CD4-positive, alpha-beta T cell (primary cell): ENCODE measurements around the gene NDUFB1. TPM values are rescaled to one million over a fixed set of nuclear protein-coding genes. Genes with fewer than 3 reads are reported as not detected.

ENCODE experiments used
- ATAC-seq: fragments of 200-7000 bp; cut with Tn5 transposase; one replicate; pipeline ENCODE4 v1.10.0; 2022; ENCODE audit warnings: mild to moderate bottlenecking; ENCODE audit not compliant: poor library complexity
- CTCF ChIA-PET: fragments of 350-600 bp; sonication (Branson Sonifier 250); formaldehyde crosslinking; loops from one replicate; lab custom pipeline; 2021; ENCODE audit warnings: antibody characterized with exemption, inconsistent platforms; lab: Charles Lee
- POLR2A ChIA-PET: fragments of 350-600 bp; sonication (Branson Sonifier 250); formaldehyde crosslinking; loops from one replicate; lab custom pipeline; 2021; ENCODE audit warnings: antibody characterized with exemption, inconsistent platforms; lab: Charles Lee
- DNase-seq, 14 experiments: peaks; one replicate each; pipeline ENCODE4 v3.0.0-alpha.2; 2013 to 2020; ENCODE audit warnings: mixed read lengths in 2 of 14
- H3K27ac ChIP-seq, 2 donors: one replicate each; pipeline versions ENCODE4 v1.5.1 to v1.7.0; 2013; ENCODE audit warnings: low read length in 2 of 2, low read depth in 1 of 2, mild to moderate bottlenecking in 1 of 2
- H3K27me3 ChIP-seq, 2 experiments: 1 replicate in 1 of 2; 2 replicates in 1 of 2; pipeline versions ENCODE4 v1.6.1 to v1.7.0; 2013; ENCODE audit warnings: low read length in 2 of 2, control low read depth in 1 of 2, mild to moderate bottlenecking in 1 of 2, moderate library complexity in 1 of 2; ENCODE audit not compliant: insufficient read depth in 2 of 2, control insufficient read depth in 1 of 2
- H3K36me3 ChIP-seq: one replicate; pipeline ENCODE4 v1.6.1; 2013; ENCODE audit warnings: low read length, control low read depth; ENCODE audit not compliant: insufficient read depth
- H3K4me1 ChIP-seq: one replicate; pipeline ENCODE4 v1.6.1; 2013; ENCODE audit warnings: low read length, control low read depth; ENCODE audit not compliant: insufficient read depth
- H3K4me3 ChIP-seq: one replicate; pipeline ENCODE4 v1.5.1; 2013; ENCODE audit warnings: mild to moderate bottlenecking, low read length, moderate library complexity
- H3K9me3 ChIP-seq, 2 experiments: 1 replicate in 1 of 2; 2 replicates in 1 of 2; pipeline versions ENCODE4 v1.6.1 to v1.7.0; 2013; ENCODE audit warnings: low read length in 2 of 2, mild to moderate bottlenecking in 2 of 2, control low read depth in 1 of 2, moderate library complexity in 1 of 2; ENCODE audit not compliant: control insufficient read depth in 1 of 2, insufficient read depth in 1 of 2
- H3K27ac Mint-ChIP-seq: one replicate; pipeline ENCODE4 v1.8.0; 2020; ENCODE audit warnings: mixed read lengths
- H3K27me3 Mint-ChIP-seq: one replicate; pipeline ENCODE4 v1.8.0; 2021; ENCODE audit warnings: mixed read lengths
- H3K36me3 Mint-ChIP-seq: one replicate; pipeline ENCODE4 v1.8.0; 2021; ENCODE audit warnings: low read depth, mixed read lengths
- H3K4me1 Mint-ChIP-seq: one replicate; pipeline ENCODE4 v1.8.0; 2021; ENCODE audit warnings: low read depth, mixed read lengths
- H3K4me3 Mint-ChIP-seq: one replicate; pipeline ENCODE4 v1.8.0; 2020; ENCODE audit warnings: mild to moderate bottlenecking, mixed read lengths
- H3K9me3 Mint-ChIP-seq: one replicate; pipeline ENCODE4 v1.8.0; 2020; ENCODE audit warnings: mixed read lengths
- CTCF ChIP-seq: fragments of 200-600 bp; IDR thresholded peaks from one replicate; pipeline ENCODE4 v1.8.0; 2022; ENCODE audit warnings: antibody characterized with exemption, mild to moderate bottlenecking
- intact Hi-C, 2 experiments: fragments of 100-400 bp; cut with DNase I in 1 of 2; cut with micrococcal nuclease in 1 of 2; formaldehyde crosslinking; loops; one replicate each; pipeline versions ENCODE4 v1.15.1 to v1.9.0; 2023 to 2025; cut with DNase I, micrococcal nuclease
- total RNA-seq, 174 experiments: library from RNA in 2 of 174; stranded (reverse) in 2 of 174; gene quantifications; one replicate each; pipeline ENCODE4 v1.2.3 and lab custom pipeline; 2021 to 2026

The NDUFB1 gene
- total RNA-seq, 2 experiments from 2014 or later, result 45.3 to 48.1 TPM

- H3K36me3 Mint-ChIP-seq, result peaks cover 74% of the 10 kb centered on the region
- H3K9me3 ChIP-seq, result no peaks in the 10 kb centered on the region
- no peaks in the 10 kb centered on the region for H3K27me3 ChIP-seq
- no peak overlapping the region for H3K4me3 ChIP-seq
- H3K4me3 Mint-ChIP-seq, result no peak overlapping the region
- ChIA-PET POLR2A (interaction anchor here (0.9 to 1.3 kb wide), 2 partner anchors 12 to 13 kb away, joined by 3 read pairs; partner anchors contain the start of gene CPSF2), CTCF (interaction anchor here (0.9 to 1.6 kb wide), 8 partner anchors 10 to 545 kb away, joined by 3 to 7 read pairs (median 3); partner anchors contain the start of genes ATXN3, CPSF2 and NDUFB1)
- no peaks in the 10 kb centered on the region for H3K4me1 ChIP-seq
- DNase-seq (peak in 3 of 14 experiments; percentile 31 to 40 (median 33)), ATAC-seq (no peak)
- TF ChIP-seq CTCF, result peak; percentile 52
- intact Hi-C loops, result loop anchor here (1.0 to 5.0 kb wide), 5 partner anchors 468 to 647 kb away; no protein-coding TSS in a partner anchor
- H3K27ac Mint-ChIP-seq, result no peak overlapping the region
- H3K9me3 Mint-ChIP-seq, result no peaks in the 10 kb centered on the region
- H3K4me1 Mint-ChIP-seq, result no peaks in the 10 kb centered on the region
- no peak overlapping the region for H3K27ac ChIP-seq
- peaks cover 73% of the 10 kb centered on the region for H3K36me3 ChIP-seq
- H3K27me3 Mint-ChIP-seq, result no peaks in the 10 kb centered on the region
Observed at GRCh38 chr14:92135269-92135668, 13.8 kb upstream of the NDUFB1 start.

DNA sequence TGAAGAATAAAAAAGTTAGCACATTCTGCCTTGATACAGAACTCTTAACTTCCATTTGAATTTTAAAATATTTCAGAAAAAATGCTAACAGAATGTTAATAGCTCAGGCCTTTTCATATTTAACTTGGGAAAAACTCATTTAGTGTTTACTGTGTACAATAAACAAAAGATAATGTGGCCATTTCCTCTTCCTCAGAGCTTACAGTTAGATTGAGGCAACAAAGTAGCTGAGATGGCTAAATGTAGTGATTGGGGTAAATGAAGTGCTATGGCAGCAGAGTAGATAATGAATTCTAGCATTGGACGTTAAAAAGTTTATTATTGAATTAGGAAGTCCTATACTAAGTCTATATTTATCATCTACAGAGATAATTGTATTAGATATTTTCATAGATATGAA is 12.9 kb upstream of the NDUFB1 start:
- Histone ChIP-seq H3K36me3 (peaks cover 76% of the 10 kb centered on the region), H3K4me1 (no peaks in the 10 kb centered on the region), H3K9me3 (no peaks in the 10 kb centered on the region), H3K27ac (no peak overlapping the region), H3K4me3 (no peak overlapping the region), H3K27me3 (no peaks in the 10 kb centered on the region)
- ATAC-seq (no peak), DNase-seq (no peak)
- POLR2A ChIA-PET, result interaction anchor here (0.6 kb wide), 1 partner anchor 13 kb away, joined by 3 read pairs; the partner anchor contains the start of genes CPSF2 and NDUFB1
- Mint-ChIP-seq H3K36me3 (peaks cover 82% of the 10 kb centered on the region), H3K27me3 (no peaks in the 10 kb centered on the region), H3K9me3 (no peaks in the 10 kb centered on the region), H3K27ac (no peak overlapping the region), H3K4me1 (no peaks in the 10 kb centered on the region), H3K4me3 (no peak overlapping the region)
- intact Hi-C loops, result loop anchor here (2.0 kb wide), 2 partner anchors 470 to 546 kb away; no protein-coding TSS in a partner anchor
- CTCF ChIA-PET, result interaction anchor here (1.0 to 4.3 kb wide), 4 partner anchors 12 to 469 kb away, joined by 3 to 13 read pairs (median 4); partner anchors contain the start of genes ATXN3, CPSF2 and NDUFB1
- TF ChIP-seq CTCF, result no peak

- H3K36me3 ChIP-seq, result peaks cover 15% of the 10 kb centered on the region
- TF ChIP-seq CTCF, result no peak
- peak overlapping the region in 1 of 2 donors; percentile 84 for H3K27ac ChIP-seq
- H3K27me3 Mint-ChIP-seq, result no peaks in the 10 kb centered on the region
- H3K4me3 Mint-ChIP-seq, result peak overlapping the region; percentile 100
- ChIA-PET POLR2A (interaction anchor here (0.5 to 3.7 kb wide), 9 partner anchors 10 to 671 kb away, joined by 3 to 116 read pairs (median 7); partner anchors contain the start of genes ATXN3, GOLGA5 and TRIP11), CTCF (interaction anchor here (1.3 to 10.5 kb wide), 5 partner anchors 10 to 126 kb away, joined by 3 to 134 read pairs (median 7); partner anchors contain the start of gene ATXN3)
- DNase-seq (peak in 1 of 14 experiments; percentile 14), ATAC-seq (no peak)
- no peaks in the 10 kb centered on the region for H3K9me3 ChIP-seq
- intact Hi-C loops, result loop anchor here in 1 of 2 experiments (2.0 to 5.0 kb wide), 3 partner anchors 80 to 670 kb away; partner anchors contain the start of gene TRIP11
- H3K36me3 Mint-ChIP-seq, result peaks cover 32% of the 10 kb centered on the region
- H3K4me1 Mint-ChIP-seq, result peaks cover 69% of the 10 kb centered on the region
- H3K9me3 Mint-ChIP-seq, result no peaks in the 10 kb centered on the region
- no peaks in the 10 kb centered on the region for H3K27me3 ChIP-seq
- peak overlapping the region; percentile 100 for H3K27ac Mint-ChIP-seq
- H3K4me3 ChIP-seq, result peak overlapping the region; percentile 100
- peaks cover 39% of the 10 kb centered on the region for H3K4me1 ChIP-seq
Observed at GRCh38 chr14:92122761-92123160, 1.3 kb upstream of the NDUFB1 start.
